HT1080 (cell line): ENCODE data around the gene SYNGAP1. TPM values are rescaled to one million over a fixed set of nuclear protein-coding genes. Genes with fewer than 3 reads are reported as not detected.
A peak's percentile ranks its signal among the peaks of the same experiment; 100 is the strongest.

Experiments used
- DNase-seq: peaks from one replicate; pipeline ENCODE4 v3.0.0-alpha.2; 2015; ENCODE audit warnings: low read depth
- total RNA-seq: library from RNA; depleted of rRNA; stranded (reverse); fragments of >200 nt; shearing (Covaris generic); gene quantifications from 2 replicates; pipeline ENCODE4 v1.2.3, GENCODE V29; 2014

SYNGAP1 gene
- total RNA-seq, 1 experiment from 2014 or later, result 1.4 TPM

DNA sequence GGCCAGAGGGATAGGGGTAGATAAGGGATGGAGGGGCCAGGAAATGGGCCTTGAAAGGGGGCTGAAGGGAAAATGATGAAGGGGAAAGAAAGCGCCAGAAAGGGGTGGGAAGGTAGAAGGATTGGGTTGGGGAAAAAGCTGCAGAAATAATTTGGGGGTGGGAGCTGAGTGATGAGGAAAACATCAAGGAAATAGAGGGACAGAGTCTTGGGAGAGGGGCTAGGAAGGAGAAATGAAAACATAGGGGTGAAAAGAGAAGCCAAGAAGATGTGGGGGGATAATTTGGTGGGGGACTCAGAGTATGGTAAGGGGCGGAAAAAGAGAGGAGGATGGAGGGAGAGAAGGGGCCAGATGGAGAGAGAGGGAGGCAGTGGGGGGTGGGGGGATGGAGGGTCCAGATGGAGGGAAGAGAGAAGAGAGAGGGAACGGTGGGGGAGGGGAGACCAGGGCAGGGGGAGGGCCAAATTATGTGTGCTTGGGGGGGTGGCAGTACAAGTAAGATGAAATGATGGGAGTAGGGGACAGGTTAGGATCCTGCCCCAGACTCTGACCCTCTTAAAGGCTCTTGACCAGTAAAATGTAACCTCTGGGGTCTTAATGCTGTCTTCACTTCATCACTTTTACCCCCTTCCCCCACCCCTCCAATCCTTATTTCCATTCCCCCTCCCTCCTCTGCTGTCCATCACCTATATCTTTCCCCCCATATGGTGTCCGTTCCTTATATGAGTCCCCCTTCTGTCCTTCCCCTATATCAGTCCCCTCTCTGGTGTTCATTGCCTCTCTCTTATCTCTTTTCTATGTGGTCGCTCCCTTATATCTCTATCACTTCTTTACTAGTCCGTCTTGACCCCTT, 852 bp downstream of the SYNGAP1 start:
- no peak for DNase-seq

DNA sequence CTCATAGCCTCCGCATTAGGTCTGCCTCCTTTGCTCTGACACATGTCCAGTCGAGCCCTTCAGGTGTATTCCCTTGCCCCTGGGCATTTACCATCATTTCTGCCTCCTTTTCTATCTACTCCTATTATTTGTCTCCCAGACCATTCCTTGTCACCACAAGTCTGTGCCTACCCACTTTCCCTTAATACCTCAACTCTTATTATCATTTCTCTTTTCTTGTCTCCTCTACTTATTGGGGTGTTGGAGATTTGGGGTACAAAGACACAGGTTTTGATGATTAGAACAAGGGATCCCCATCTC, 1.4 kb downstream of the SYNGAP1 start:
- DNase-seq, result no peak

DNA sequence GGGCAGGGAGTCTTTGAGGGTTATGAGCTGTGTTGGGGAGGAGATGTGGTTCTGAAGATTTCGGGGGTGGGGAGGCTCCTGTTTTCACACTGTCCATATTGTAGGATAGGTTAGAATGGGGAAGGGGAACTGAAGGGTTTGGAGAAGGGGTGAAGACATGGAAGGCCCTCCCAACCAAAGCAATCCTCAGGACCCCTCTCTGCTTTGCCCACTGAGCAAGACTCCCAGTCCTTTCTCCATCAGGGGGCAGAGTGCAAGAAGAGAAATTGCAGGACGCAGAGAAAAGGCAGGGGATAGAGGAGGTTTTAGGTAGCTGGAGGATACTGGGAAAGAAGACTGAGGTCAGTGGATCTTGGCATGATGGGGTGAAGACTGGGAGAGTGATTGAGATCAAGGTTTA, 3.9 kb downstream of the SYNGAP1 start:
- no peak for DNase-seq

DNA sequence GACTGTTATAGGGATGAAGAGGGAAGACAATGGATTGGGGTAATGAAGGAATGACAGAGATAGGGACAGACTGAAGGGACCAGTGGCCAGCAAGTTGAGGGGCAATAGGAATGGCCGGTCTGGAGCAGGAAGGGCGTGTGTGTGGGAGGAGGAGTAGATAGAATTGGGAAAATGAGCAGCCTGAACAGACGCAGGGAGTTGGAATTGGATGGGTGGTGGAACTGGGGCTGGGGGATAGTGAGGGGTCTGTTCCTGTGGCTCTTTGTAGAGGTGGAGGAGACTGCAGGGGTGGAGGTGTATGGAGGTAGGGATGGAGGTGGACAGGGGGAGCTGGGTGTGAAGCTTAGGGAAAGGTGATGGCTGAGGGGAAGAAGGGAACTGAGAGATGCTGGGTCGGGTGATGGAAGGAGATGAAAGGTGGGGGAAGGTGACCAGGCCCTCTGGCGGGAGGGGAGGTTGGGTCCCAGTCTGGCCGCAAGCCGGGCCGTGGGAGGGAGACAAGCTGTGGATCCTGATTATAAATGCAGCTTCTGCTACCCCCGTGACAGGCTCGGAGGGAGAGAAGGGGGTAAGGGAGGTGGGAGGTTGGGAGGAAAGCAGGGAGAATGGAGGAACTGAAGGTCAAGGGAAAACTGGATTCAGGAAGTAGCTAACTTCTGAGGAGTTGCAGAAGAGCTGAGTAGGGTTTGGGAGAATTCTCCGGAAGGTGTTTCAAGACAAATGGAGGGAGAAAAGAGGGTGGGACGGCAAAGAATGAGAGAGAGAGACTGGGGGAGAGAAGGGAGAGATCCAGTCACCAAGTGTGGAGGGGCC, 5.2 kb downstream of the SYNGAP1 start:
- no peak for DNase-seq

DNA sequence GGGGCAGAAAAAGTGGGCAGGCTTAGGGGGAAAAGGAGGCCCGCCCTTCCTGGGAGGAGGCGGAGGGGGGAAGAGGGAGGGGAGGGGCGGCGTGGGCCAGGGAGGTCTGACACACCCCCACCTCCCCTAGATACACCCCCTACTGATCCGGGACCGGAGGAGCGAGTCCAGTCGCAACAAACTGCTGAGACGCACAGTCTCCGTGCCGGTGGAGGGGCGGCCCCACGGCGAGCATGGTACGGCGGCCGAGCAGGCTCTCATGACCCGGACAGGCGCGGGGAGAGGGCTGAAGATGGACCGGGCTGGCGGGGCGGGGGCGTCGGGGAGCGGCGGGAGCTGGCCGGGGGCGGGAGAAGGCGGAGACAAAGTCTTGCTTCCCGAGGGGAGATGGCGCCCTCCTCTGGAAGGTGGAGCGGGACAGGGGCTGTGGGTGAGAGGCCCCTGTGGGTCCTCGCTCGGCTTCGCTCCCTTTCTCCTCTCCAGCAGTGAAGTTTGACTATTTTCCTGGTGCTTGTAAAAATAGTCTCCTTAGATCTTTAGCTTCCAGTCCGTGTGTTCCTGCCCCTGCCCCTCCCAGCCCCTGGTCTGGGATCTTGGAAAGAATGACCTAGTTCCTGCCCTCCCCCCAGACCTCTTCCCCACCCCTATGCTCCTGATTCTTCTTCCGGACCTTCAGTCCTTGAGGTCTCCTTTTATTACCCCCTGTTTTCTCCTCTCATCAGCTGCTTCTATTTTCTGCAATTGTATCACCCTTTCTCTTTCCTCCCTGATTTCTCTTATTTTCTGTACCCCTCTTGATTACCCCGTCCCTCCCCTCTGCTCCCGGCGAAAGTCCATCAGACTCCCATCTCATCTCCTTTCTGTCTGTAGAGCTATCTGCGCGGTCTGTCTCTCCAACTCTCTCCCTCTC, 6.1 kb downstream of the SYNGAP1 start:
- peak; percentile 82 for DNase-seq

DNA sequence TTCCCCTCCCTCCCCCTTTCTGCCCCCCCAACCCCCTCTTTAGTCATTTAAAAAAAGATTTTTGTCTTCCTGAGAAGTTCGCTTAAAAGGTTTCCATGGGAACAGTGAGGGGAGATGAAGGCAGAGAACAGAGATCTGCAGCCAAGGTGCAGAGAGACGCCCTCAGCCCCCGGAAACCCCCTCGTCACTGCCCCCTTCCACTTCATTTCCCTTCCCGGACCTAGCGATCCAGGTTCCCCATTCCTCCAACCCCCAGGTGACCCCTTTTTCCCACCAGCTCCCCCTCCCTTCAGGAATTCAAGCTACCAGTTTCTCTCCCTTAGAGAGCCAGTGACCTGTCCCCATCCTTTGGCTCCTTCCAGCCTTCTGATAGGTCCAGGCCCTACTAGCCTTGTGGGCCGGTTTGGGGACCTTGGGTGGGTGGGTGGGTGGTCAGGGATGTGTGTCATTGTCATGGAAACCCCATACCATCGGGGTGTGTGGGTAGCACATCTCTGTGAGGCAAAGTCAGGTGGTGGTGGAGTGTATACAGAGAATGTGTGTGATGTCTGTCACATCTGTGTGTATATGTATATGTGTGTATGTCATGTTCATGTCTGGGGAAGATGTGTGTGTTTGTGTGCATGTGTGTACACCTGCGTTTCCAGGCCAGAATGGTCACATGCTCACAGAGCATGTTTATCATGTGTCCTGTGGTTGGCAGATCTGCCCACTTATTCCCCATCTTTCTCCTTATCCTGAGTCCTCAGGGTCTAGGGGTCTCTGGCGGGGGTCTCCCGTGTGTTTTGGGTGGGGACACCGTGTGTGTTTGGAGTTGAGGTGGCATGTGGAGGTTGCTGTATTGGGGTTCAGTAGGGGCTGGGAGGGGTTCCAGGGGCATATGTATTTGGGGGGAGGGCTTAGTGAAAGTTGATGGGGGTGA, 7.0 kb downstream of the SYNGAP1 start:
- DNase-seq, result no peak

DNA sequence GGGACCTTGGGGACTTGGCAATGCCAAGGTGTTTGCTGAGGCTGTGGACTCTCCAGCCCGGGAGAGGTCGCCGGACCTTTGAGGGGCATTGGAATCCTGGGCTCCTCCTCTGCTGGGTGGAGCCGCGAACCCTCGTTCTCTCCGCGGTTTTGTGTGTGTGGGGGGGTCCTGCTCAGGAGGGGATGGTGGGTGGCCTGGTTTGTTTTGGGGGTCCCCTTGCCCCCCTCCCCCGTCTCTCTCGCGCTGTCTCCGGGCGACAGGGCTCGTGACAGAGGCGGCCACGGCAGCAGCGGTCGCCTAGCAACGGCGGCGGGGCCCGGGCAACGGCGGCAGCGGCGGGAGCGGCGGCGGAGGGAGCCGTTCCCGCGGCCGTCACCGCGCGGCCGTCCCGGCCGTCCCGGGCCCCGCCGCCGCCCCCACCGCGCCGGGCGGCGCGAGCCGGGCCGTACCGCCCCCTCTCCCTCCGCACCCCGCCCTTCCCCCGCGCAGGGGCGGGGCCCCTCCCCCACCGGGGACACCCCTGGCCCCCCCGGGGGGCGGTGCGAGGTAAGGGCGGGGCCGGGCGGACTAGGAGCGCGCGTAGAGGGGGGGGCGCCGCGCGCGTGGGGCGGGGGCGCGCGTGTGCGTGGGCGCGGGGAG, 7.8 kb downstream of the SYNGAP1 start:
- peak; percentile 32 for DNase-seq

DNA sequence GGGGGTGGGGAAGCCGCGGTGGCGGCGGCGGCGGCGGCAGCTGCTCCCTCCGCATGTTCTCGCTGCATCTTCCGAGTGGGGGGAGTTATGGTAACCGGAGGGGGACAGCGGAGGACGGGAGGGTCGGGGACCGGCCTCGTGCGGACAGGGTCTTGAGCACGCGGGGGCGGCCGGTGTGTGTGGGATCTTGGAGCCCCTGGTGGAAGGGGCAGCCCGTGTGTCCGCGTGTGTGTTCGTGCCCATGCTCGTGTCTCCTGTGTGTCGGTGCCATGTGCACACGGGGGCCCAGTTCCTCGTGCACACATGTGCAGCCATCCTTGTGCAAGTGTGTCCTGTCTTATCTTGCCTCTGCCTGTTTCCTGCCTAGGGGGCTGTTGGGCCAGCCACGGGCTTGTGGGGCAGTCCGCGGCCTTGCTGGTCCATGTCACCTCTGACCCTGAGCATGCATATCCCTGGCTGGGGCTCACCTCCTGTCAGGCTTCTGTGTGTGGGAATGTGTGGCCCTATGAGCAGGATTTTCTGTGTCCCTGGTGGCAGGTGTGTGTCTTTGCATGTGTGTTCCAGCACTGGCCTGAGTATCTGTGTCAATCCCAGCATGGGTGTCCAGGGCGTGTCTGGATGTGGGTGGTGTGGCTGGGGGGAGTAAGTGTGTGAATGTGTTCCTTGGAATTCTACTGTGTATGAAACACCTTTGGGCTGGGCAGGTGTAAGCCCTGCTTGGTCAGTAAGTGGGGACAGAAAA, 8.5 kb downstream of the SYNGAP1 start:
- DNase-seq, result peak; percentile 36

DNA sequence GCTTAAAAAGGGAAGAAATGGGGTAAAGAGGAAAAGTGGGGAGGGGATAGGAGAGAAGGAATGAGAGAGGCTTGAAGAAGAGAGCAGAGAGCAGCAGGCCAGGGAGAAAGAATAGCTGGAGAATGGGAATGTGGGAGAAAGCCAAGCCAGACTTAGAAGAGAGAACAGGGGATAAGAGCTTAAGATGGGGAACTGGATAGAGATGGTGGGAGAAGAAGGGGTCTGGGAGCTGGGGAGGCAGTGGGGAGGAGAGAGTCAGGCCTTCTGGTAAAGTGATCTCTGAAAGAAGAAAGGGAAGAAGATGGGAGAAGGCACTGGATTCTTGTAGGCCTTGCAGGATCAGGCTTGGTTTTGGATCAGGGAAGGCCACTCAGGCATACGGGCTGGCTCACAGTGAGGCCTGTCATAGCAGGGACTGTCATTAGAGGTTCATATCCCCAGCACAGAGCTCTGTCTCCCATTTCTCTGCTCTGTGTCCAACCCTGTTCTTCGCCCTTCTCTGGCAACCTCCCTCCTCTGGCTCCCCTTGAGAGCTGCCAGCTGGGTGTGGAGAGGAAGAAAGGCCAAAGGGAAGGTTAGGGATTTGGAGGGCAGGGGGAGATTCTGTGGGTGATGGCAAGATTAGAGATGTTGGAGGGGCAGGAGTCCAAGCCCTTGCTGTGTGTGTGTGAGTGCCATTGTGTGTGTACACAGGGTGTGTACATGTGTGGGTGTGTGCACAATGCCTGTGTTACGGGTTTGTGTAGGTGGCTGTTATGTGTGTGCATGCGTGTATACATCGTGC, 9.3 kb downstream of the SYNGAP1 start:
- no peak for DNase-seq

DNA sequence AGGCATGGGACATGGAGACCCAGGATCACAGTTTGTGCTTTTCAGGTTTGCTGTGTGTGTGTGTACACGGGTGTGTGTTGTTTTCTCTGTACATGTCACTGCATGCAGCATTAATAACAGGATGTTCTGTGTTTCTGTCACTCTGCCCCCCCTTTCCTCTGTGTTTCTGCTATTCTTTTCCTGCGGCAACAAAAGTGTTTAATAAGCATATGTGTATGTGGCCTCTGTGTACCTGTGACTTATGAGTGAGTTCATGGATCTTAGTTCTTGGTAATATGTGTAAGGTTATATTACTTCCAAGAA, 9.8 kb downstream of the SYNGAP1 start:
- no peak for DNase-seq

DNA sequence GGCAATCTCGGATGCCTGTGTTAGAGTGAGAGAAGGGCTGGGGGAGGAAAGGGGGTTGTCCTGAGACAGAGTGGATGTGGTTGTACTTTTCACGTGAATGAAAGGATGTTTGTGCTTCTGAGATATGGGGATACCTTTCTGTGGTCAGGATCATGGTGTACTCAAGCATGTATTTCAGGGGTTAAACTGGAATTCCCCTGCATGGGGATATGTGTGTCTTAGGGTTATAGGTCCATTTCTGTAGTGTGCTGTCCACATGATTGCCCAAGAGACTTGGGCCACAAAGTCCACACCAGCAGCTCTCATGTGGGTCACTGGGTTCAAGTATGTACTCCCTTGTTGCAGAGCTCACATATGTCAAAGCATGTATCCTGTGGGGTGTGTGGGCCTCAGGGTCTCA, 10.5 kb downstream of the SYNGAP1 start:
- no peak for DNase-seq

DNA sequence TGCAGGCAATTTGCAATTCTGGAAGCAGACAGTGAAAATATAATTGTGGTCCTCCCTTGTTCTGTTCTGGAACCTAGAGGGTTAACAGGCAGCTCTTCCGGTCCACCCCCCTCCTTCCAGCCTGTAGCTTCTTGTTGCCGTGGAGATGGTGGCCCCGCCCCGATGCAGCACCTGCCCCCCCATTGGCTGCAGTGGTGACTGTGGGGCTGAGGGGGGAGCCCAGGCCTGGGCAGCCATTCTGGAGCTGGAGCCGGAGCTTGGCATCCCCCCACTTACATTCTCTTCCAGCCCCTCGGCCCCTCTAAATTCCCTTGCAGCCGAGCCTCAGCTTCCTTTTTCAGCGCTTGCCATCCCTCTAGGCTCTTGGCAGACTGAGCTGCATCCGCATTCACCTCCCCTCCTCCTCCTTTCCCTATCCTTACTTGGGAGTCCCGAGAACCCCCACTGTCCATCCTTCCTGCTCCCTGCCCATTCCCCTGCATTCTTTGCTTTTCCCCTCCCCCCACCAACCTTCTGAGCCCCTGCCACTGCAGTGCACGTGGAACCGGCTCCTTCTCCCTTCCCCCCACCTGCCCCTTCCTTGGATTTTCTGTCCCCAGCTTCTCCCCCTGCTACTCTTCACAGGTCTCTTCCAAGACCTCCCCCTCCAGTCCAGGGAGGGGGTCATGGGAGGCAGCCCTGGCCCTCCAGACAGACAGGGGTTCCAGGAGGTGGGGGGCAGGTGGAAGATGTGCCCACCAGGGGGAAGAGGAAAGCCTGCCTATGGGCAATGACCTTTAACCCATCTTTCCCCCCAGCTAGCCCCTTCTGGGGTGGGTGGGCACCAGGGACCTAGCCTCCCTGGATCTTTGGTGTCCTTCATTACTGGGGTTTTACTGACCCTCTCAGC, 11.4 kb downstream of the SYNGAP1 start:
- peak; percentile 66 for DNase-seq

DNA sequence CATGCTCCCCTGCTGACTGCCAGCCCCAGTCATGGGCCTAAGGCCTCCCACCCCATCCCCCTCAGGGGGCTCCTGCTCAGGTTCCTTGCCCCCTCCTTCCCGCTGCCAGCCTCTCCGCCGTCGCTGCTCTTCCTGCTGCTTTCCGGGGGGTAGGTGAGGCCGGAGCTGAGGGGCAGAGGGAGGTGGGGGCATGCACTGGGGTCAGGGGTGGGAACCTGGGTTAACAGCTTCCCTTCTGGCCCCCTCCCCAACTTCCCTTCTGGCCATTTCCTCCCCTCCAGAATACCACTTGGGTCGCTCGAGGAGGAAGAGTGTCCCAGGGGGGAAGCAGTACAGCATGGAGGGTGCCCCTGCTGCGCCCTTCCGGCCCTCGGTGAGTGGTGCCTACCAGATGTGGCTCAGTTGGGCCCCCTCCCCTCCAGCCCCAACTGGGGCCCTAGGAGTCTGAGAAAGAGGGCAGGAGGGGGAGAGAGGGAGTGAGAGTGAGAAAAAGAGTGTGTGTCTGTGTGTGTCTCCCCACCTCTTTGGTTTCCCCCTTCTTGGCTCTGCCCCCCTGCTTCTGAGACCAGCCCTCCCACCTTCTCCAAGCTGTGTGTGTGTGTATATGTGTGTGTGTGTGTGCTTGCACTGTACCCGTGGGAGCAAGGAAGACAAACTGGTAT, 12.1 kb downstream of the SYNGAP1 start:
- DNase-seq, result no peak

DNA sequence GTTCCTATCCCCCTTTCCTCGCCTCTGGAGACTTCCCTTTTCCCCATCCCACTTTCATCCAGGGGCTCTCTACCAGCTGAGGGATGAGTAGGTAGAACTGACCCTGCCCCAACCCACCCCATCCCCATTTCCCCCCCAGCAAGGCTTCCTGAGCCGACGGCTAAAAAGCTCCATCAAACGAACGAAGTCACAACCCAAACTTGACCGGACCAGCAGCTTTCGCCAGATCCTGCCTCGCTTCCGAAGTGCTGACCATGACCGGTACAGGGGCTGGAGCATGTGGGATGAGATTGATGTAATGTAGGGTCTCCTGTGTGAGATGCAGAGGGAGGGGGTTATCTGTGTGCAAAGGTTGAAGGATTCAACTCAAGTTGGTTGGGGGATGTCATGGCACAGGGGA, 12.7 kb downstream of the SYNGAP1 start:
- no peak for DNase-seq

DNA sequence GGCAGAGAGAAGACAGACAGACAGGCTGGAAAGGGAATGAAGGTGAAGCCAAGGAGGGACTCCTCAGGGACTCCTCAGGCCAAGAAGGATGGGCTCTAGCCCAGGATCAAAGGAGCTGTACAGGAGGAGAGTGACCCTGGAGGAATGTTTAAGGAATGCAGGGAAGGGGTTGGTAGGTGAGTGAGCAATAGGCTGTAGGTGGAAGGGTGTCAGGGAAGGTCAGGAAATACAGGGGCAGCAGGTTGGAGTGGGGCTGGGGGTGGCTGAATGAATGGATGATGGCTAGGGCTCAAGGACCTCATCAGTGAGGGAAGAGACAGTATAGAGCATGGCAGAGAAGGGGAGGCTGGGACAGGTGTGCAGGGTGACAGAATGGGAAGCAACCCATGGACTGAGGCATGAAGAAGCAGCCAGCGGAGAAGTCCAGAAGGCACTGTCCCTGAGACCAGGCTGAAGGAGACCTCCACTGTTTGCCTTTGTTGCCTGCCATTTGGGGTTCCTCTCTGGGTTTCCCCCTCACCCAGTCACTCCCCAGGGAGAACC, 13.2 kb downstream of the SYNGAP1 start:
- DNase-seq, result no peak

DNA sequence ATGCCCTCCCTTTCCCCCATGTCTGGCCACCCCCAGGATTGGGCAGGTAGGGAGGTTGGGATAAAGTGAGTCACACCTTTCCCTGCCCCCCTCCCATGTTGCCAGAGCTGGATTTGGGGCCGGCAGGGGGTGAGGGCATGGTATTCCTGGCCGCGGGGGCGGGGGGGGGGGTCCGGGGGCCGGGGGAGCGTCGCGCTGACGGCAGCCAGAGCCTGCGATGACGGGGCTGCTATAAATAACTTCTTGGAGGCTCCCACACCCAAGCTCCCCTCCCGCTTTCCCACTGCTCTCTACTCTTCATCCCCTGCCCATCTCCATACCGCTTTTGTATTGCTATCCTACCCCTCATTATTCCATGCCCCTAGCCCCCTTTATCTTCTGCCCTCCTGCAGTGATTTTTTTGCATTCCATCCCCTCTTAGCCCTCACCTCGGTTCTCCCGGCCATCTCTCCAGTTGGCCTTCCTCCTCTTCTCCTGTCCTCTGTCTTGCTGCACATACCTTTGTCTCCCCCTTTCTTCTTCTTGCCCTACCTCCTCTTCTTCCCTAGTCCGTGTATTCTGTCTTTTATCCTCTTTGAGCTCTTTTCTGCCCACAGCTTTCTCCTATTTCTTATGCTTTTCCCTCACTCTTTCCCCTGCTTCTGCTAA, 13.8 kb downstream of the SYNGAP1 start:
- DNase-seq, result no peak
